ENCODE results near the gene SSTR4.

The SSTR4 gene

DNA sequence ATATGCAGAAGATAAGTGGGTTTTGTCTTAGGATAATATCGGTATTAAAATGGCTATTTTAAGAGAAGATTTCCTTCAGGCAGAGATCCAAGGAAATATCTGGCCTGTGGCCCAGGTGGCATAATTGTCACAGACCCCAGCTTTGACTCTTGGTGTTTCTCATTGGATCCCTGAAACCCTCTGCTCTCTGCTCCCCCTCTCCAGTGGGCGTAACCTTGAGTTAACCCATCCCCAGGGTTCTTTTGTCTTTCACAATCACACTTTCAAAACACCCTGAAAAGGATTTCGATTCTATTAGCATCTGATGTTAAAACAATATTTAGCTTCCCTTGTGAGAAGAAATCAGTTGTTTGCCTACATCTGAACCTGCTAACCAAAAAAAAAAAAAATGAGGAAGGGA is 7.2 kb downstream of the SSTR4 start:
- DNase-seq (ENCODE audit: low read depth): no peak

DNA sequence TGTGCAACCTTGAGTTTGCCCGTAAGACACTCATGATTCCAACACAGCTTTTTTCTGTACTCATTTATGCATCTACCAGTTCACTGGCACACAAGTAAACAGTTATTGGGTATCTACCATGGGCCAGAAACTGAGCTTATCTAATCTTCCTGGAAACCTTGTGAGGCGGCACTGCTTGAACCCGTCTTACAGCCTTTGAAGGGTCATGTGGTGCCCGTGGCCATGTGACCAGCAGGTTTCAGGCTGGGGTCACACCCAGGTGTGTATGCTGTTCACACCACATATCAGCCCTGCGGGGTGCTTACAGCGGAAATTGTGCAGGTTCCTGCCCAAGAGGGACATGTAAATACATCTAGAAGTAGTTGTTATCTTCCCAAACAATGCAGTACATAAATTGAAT is 8.3 kb downstream of the SSTR4 start:
- DNase-seq (ENCODE audit: low read depth): no peak

DNA sequence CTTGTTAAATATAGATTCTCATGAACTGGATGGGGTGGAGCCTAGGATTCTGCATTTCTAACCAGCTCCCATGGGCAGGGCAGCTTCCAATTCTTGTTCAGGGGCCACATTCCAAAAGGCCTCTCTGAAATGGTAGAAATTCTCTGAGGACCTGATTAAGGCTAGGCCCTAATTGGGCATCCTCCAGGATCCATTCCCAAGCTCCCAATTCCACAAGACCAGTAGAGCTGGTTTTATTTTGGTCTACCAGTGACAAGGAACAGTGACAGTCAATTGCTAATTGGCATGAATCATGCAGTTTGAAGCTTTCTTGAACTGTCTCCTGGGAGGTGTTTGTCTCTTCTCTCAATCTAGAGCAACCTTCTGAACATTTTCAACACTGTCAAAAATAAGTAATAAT is 11.3 kb downstream of the SSTR4 start:
- DNase-seq (ENCODE audit: low read depth): no peak

DNA sequence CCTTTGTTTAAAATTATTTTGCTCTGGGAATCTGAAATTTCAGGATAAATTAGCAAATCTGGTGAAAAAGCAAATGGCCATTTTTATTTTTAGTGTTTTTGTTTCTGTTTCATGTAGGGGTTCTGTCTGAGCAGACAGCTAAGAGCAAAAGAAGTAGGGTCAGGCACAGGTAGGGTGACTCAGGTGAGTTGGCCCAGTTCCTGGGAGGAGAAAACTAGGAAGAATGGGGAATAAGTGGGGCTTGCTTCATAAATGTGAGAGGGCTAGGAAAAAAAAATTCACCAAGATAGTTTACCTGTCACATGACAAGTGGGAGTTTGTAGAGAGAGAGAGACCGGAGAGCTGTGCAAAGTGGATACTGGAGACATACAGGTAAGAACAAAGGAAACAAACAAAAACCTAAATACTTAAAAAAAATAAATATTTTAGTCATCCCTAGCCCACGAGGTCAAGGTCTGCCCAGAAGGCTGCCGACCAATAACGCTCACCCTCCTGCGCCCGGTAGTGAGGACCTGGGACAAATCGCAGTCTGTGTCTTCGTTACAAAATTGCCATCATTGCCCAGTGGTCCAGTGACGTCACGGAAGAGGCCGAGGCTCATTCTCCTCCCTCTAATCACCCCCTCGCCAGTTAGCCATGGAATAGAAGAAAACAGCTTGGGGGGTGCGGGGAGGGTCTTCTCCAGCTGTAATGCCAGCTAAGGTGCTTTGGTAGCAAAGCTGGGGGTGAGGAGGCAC is 12.1 kb downstream of the SSTR4 start:
- no peak for DNase-seq (ENCODE audit: low read depth)

DNA sequence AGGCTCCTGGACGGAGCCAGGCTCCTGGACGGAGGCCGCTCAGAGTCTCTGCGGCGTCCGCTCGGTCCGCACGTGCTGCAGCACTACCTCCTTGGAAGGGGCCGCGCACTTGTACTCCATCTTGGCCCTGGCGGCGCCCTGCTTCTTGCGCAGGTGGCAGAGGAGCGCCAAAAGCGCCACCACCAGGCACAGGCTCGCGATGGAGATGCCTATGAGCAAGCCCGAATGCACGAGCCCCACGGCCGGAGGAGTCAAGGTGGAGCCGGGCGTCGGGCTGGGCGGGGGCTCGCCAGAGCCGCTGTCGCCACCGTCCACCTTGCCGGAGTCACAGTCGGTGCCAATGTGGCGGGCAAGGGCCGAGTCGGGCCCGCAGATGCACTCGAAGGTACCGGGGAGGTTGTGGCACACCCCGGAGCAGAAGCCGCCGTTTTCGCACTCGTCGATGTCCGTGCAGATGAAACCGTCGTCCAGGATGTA is 12.7 kb downstream of the SSTR4 start:
- DNase-seq (ENCODE audit: low read depth): no peak

DNA sequence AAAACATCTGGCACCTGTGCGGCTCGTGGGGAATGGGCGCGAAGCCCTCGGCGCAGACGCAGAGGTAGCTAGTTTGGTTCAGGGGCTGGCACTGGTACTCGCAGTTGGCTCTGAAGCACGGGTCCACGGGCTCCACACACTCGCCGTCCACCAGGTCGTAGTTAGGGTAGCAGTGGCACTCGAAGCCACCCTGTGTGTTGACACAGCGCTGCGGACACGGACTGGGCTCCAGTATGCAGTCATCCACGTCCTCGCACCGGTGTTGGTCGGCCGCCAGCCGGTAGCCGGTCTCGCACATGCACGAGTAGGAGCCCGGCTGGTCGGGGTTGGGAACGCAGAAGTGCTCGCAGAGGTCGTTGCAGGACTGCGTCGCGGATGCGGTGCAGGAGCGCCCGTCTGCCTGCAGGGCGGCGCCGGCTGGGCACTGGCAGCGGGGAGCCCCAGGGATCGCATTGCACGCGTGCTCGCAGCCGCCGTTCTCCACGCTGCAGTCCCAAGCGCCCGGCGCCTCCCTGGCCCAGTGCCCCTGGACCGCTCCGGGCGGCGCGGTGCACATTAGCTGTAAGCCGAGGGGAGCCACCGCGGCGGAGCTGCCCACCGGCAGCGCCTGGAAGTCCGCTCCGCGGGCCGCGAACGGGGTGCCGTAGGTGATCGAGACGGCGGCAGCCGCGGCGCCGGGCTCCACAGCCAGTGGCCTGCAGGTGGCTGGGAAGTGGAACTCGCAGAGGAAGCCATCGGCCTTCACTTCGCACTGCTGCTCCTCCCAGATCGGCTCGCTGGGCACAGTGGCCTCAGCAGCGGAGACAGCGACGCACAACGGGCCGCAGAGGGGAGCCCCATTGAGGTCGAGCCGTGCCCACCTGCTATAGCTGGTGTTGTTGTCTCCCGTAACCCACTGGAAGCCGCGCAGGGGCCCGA is 13.4 kb downstream of the SSTR4 start:
- no peak for DNase-seq (ENCODE audit: low read depth)

DNA sequence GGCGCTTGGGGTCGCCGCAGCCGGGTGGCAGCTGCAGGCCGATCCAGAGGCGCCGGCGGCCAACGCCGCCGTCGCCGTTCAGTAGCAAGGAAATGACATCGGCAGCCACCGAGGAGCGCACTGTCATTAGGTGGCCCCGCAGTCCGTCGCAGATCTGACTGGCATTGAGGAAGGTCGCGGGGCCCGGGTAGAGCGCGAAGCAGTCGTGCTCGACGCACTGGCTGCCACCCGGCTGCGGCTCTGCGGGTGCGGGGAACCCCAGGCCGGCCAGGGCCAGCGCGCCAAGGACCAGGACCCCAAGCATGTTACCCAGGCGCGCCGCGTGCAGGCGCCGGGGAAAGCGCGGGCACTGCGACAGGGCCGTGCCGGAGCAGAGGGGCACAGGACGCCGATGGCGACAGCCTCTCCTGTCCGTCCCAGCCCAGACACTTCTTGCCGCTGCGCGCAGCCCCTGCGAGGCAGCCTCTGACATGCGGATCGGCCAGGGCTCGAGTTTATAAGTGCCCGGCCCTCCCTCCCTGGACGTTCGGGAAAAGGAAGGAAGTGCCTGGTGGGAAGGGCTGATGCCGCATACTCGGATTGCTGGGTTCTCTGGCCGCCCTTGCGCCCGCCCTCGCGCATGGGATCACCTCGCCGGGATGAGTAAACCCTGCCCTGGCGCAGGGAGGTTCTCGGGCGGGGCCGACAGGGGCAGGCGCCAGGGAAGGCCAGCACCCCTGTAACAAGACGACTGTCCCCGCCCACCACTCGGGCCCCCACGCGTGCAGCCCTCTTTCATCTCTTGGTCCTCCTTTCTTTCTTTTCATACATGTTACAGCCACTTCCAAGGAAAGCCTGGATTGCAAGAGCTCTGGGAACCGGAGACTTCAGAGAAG is 14.3 kb downstream of the SSTR4 start, which contains the start of gene THBD:
Gene THBD (minus strand): TSS at position 472 of the 875 bp plus-strand sequence. CDS start 168 bp downstream, at position 304.
- DNase-seq (ENCODE audit: low read depth): no peak

DNA sequence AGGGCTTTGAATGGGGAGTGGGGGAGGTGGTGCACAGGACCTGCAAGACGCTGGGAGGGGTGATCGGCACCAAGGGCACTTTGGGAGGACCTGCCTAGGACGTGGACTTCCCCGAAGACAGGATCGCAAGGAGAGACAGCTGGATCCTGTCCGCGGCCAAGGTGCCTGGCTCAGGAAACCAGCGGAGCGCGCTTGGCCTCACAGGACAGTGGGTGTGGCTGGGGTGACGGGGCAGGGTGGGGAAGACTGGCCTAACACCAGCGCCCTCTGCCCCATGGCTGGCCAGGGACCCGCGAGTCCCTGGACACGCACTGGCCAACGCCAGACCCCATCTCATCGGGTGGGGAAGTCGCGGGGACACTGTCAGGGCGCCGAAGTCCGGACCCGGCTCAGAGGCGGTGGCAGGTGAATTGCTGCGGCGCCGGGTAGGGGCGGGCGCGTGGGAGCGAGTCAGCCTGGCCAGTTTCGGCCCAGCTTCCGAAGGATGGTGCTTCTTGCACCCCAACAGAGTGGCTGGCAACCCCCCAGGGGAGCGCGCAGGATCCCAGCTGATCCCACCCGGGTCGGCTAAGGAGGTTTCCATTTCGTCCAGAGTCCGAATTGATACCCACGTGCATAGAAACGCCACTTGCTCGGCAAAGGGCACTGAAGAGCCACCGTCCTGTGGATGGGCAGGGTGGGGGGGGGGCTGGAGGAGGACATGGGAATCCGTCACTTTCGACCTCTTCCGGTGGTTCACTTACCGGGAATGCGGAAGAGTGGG is 15.1 kb downstream of the SSTR4 start:
- no peak for DNase-seq (ENCODE audit: low read depth)

DNA sequence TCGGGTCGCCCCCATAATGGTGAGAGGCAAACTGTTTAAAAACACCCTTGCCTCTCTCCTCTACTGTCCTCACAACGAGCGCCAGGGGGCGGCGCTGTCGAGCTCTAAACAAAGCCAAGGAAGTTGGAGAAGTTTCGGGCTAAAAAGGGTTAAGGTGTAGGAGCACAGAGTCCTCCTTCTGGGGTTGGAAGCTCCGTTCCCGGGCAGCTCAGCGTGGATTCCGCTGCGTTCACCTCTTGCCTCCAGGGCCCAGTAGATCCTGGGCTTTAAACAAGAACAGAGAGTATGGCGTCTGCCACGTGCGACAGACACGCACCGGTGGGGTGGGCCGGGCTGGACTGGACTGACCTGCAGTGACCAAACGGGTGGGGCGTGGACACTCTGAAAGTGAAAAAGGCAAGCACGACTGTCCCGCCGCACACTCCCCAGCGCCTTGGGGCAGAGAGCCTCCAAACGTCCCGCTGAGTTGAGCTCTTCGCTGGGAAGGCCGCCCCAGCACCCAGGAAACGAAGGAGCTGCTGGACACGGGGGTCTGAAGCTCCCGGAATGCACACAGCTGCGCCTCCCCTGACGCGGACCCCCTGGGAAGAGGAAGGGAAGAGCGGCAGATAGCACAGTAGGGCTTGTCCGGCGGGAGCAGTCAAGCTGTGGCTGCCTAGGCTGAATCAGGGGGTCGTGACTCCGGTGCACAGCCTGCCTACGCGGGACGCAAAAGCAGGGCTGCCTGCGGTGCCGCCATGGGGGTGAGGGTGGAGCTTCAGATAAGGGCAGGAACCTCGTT is 15.9 kb downstream of the SSTR4 start:
- DNase-seq (ENCODE audit: low read depth): no peak

DNA sequence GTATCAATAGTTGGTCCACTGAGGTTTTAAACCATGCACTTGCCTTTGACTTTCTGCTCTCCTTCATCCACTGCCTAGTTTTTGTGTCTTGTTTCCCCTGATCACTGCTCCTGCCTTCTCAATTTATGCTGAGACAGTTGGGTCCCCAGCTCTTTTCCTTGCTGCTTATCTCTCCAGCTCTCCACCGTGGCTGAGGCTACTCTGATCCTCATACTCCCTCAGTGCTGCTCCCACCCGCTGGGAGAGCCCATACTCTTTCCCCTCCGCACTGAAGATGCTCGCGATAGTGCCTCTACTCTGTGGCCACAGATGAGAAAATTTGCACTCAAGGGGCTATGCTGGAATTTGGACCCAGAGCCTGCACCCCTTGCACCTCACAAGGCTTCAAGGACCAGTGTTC is 17.8 kb downstream of the SSTR4 start:
- DNase-seq (ENCODE audit: low read depth): no peak

DNA sequence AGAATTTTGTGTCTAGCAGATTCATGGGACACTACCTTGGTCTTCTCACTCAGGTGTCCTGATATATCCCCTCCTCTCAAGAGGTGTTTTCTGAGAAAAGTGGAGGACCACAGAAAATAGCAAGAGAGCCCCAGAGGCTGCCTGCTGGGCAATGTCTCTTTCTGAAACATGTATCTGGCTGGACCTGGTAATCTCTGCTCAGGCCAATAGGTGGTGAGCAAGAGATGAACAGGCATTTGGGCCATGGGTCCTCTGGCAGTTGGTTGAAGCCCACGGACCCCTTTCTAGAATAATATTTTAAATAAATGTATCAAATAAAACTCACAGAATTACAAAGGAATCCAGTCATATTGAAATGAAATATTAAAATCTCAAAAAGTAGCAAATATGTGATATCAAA is 23.1 kb downstream of the SSTR4 start:
- no peak for DNase-seq (ENCODE audit: low read depth)

DNA sequence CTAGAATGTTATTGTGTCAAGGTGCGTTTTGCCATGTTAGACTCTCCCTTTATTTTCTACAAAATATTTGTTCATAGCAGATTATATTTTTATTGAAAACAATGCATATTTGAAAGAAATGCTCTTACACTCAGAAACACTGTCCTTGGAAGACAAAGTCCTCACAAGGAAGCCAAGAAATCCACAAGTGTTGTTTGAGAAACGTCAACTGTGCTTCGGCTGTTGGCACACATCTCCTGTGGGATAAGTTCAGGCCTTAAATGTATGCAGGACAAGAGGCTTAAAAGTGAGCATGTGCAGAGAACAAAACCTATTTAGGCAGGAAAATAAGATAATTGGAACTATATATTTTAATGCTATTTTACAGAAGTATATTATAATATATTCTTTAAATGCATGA is 23.9 kb downstream of the SSTR4 start:
- DNase-seq (ENCODE audit: low read depth): no peak

DNA sequence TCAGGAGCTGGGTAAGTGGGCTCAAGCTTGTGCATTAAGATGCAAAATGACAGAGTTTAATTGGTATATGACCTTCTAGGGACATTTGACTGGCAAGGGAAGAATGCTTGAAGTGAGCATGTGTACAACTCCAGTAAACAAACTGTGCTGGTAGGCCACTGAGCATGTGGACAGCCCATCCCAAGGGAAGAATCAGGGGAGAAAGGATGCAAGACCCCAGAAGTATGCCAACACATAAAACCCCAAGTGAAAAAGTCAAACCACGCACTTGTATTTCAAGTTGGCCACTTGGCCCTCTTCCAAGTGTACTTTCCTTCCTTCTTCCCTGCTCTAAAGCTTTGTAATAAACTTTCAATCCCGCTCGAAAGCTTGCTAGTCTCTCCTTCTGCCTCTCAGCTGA is 24.7 kb downstream of the SSTR4 start:
- no peak for DNase-seq (ENCODE audit: low read depth)

DNA sequence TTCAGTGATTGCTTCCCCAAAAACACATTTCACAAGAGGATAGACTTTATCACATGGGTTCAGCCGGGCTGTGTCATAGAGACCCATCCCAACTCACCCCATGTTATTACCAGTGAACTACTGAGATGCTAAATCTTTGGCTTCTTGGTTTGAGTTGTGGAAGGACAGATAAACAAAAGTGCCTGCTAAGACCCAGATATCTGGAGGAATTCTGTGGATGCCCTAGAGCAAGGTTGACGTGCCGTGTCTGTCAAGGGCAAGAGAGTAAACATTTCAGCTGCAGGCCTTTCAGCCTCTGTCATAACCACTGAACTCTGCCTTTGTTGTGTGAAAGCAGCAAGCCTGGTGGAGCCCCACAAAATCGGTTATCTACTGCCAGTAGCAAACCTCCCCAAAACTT is 25.5 kb downstream of the SSTR4 start:
- no peak for DNase-seq (ENCODE audit: low read depth)

DNA sequence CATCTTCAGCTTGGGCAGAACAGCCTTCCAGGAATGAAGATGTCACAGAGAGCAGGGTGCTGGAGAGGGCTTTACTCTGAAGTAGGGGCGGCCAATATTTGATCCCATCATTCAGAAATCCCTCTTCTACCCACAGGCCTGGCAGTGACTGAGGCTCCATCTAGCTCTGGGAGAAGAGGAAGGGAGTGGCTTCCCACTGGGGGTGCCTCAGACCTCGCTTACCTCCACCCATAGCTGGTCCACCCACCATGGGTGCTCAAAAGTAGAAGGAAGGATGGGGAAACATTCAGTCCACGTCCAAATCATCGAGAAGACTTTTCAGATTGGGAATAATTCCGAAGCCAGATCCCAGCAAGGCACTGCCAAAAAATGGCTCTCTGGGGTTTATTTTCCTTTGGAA is 26.1 kb downstream of the SSTR4 start:
- DNase-seq (ENCODE audit: low read depth): no peak

DNA sequence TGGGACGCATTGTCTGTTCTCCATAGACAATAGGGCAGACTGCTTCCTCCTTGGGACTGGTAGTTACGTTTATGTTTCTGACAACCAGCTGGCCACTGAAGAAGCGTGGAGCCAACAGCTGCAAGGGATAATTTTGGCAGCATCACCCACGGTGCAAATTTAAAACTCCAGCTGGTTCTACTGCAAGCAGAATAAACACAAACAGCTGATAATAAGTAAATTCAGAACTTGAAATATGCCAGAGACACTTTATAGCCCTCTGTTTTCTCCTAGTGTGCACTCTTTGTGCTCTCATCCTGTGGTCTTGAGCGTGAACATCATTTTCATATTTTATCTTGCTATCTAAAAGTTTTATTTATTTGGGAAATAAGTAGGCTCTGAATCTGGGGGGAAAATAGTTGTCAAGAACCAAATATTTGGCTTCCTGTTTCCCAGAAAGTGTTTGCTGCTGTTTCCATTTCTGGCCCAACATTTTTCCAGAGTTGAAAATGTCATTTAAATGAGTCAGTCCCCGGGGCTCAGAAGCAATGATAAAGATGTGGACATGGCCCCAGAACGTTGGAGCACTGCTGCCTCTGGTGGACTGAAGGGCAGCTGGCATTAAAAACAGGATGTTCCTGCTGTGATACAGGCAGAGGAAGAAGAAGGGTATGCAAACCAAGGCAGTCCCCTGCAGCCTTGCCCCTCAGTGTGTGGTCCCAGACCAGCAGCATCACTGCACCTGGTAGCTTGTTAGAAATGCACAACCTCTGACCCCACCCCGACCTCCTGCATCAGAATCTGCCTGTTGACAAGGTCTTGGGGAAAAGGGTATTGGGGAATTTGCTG is 26.8 kb downstream of the SSTR4 start:
- DNase-seq (ENCODE audit: low read depth): peak; percentile 48

DNA sequence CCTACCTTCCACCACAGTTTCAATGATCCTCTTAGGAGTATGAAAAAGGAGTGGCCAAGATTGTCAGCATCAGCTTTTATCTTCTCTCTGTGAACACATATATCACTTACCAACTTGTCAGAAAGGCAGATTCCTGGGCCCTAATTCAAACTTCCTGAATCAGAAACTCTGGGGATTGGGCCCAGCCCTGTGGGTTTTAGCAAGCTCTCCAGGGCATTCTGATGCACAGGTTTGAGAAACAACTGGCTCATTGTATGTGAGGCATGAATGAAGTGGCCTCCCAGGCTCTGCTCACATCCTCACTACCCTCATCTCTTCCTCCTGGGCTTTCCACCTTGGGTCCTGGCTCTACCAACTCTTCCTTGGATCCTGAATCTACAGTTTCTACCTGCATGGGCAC is 27.5 kb downstream of the SSTR4 start:
- DNase-seq (ENCODE audit: low read depth): no peak

DNA sequence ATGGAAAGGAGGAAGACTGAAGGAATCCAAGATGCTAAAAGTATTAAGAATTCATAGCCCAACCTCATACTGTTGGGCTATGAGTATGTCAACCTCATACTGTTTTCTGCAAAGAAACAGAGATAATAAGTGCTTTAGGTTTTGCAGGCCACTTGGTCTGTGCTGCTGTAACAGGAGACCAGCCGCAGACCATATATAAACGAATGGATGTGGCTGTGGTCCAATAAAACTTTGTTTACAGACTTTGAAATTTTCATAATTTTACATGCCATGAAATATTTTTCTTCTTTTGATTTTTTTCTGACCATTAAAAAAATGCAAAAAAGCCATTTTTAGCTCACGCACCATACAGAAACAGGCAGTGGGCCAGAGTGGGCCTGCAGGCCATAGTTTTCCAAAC is 28.1 kb downstream of the SSTR4 start:
- no peak for DNase-seq (ENCODE audit: low read depth)

DNA sequence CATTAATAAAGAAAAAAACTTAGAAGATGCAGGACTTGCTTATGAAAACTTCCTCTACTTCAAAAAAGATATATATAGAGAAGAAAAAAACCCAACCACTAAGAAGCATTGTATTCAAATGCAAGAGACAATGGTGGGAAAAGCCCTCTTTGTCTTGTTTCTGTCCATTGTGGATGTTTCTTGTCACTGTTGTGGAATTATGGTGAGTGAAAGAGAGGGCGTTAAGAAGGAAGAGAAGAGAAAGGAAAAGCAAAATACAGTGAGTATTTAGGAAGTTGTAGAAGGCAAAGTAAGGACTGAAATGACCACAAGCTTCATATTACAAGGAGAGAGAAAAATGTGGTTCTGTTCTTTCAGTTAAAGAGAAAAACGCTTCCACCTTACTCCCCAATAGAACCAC is 28.5 kb downstream of the SSTR4 start:
- no peak for DNase-seq (ENCODE audit: low read depth)
